Caco-2 (cell line): Measurements from ENCODE around the gene RNF41. TPM values are rescaled to one million over a fixed set of nuclear protein-coding genes. Genes with fewer than 3 reads are reported as not detected.

ENCODE experiments used
- BruUV-seq: library from RNA; stranded (reverse); fragments of 400-500 nt; replicated peaks from 2 replicates; lab custom pipeline; 2021; lab: Mats Ljungman, UMichigan
- CTCF ChIA-PET: fragments of 300-600 bp; sonication (Branson Sonifier 250); formaldehyde crosslinking; loops from one replicate; lab custom pipeline; 2022; ENCODE audit warnings: antibody characterized with exemption; lab: Charles Lee
- POLR2A ChIA-PET: fragments of 300-600 bp; sonication (Branson Sonifier 250); formaldehyde crosslinking; loops from one replicate; lab custom pipeline; 2022; ENCODE audit warnings: antibody characterized with exemption; lab: Charles Lee
- DNase-seq, 2 experiments: peaks; one replicate each; pipeline versions ENCODE4 v3.0.0 to v3.0.0-alpha.2; 2020 to 2022
- H3K27me3 ChIP-seq: replicated peaks from 2 replicates; pipeline ENCODE4 v1.6.0; 2011; ENCODE audit warnings: low read length; ENCODE audit not compliant: control insufficient read depth, insufficient read depth
- H3K36me3 ChIP-seq: 2 replicates; pipeline ENCODE4 v1.5.1; 2011; ENCODE audit warnings: low read length; ENCODE audit not compliant: control insufficient read depth, insufficient read depth
- H3K4me1 ChIP-seq: fragments of 250-450 bp; sonication (Bioruptor Pico); 2 replicates; pipeline ENCODE4 v1.5.1; 2020; ENCODE audit warnings: mild to moderate bottlenecking
- H3K4me3 ChIP-seq: 2 replicates; pipeline ENCODE4 v1.5.1; 2011; ENCODE audit warnings: low read depth, mild to moderate bottlenecking, control low read depth, low read length
- H3K9me3 ChIP-seq: fragments of 250-450 bp; sonication (Bioruptor Pico); 2 replicates; pipeline ENCODE4 v1.5.1; 2020; ENCODE audit warnings: mild to moderate bottlenecking, moderate library complexity
- H3K27ac Mint-ChIP-seq: one replicate; pipeline ENCODE4 v1.8.0; 2022; ENCODE audit warnings: mixed read lengths; ENCODE audit not compliant: unreplicated experiment
- H3K27me3 Mint-ChIP-seq: one replicate; pipeline ENCODE4 v1.8.0; 2022; ENCODE audit warnings: mixed read lengths; ENCODE audit not compliant: insufficient read depth, unreplicated experiment
- H3K36me3 Mint-ChIP-seq: one replicate; pipeline ENCODE4 v1.8.0; 2022; ENCODE audit warnings: mild to moderate bottlenecking, mixed read lengths; ENCODE audit not compliant: insufficient read depth, unreplicated experiment
- H3K4me1 Mint-ChIP-seq: one replicate; pipeline ENCODE4 v1.8.0; 2022; ENCODE audit warnings: low read depth, mixed read lengths; ENCODE audit not compliant: unreplicated experiment
- H3K4me3 Mint-ChIP-seq: one replicate; pipeline ENCODE4 v1.8.0; 2022; ENCODE audit warnings: mild to moderate bottlenecking, moderate library complexity, mixed read lengths; ENCODE audit not compliant: unreplicated experiment
- H3K9me3 Mint-ChIP-seq: one replicate; pipeline ENCODE4 v1.8.0; 2022; ENCODE audit warnings: mixed read lengths; ENCODE audit not compliant: unreplicated experiment
- CTCF ChIP-seq, 2 experiments: fragments of 200-600 bp in 1 of 2; IDR thresholded peaks; 1 replicate in 1 of 2; 2 replicates in 1 of 2; pipeline versions ENCODE4 v1.5.1 to v1.8.0; 2011 to 2022; ENCODE audit warnings: antibody characterized with exemption in 1 of 2, control low read depth in 1 of 2, inconsistent platforms in 1 of 2, low read depth in 1 of 2, low read length in 1 of 2, mild to moderate bottlenecking in 1 of 2, moderate library complexity in 1 of 2; ENCODE audit not compliant: insufficient read depth in 1 of 2, severe bottlenecking in 1 of 2, unreplicated experiment in 1 of 2
- intact Hi-C: fragments of 100-400 bp; cut with micrococcal nuclease; formaldehyde crosslinking; loops from one replicate; pipeline ENCODE4 v1.10.0; 2022; ENCODE audit not compliant: unreplicated experiment
- total RNA-seq: library from RNA; stranded (reverse); gene quantifications from 2 replicates; pipeline ENCODE4 v1.2.3, GENCODE V29; 2022

Gene RNF41
- total RNA-seq, 1 experiment from 2014 or later: 53.4 TPM

- peak within 1 kb of the TSS; percentile 86 for H3K4me3 Mint-ChIP-seq
- no peaks in the 10 kb centered on the region for H3K9me3 Mint-ChIP-seq
- Histone ChIP-seq H3K27me3 (no peaks in the 10 kb centered on the region), H3K36me3 (no peaks in the 10 kb centered on the region; the same call in 1 of the 2 replicates), H3K4me1 (peaks cover 29% of the 10 kb centered on the region), H3K4me3 (peak within 1 kb of the TSS; percentile 43), H3K9me3 (no peaks in the 10 kb centered on the region)
- no peaks in the 10 kb centered on the region for H3K27me3 Mint-ChIP-seq
- ChIA-PET POLR2A (interaction anchor here (0.6 to 2.0 kb wide), 4 partner anchors 8 to 102 kb away, joined by 4 to 13 read pairs (median 6); partner anchors contain the start of genes RNF41 and SMARCC2), CTCF (interaction anchor here (0.5 to 1.8 kb wide), 4 partner anchors 9 to 145 kb away, joined by 3 to 15 read pairs (median 5); partner anchors contain the start of gene RNF41)
- no peak for TF ChIP-seq CTCF (IDR thresholded peaks at IDR 0.05; ENCODE audit: insufficient read depth in 1 of 2, low read depth in 1 of 2, low read length in 1 of 2, severe bottlenecking in 1 of 2, unreplicated experiment in 1 of 2)
- BruUV-seq: TSS peak; percentile 91
- peaks cover 20% of the 10 kb centered on the region for H3K36me3 Mint-ChIP-seq
- peaks cover 22% of the 10 kb centered on the region for H3K4me1 Mint-ChIP-seq
- DNase-seq: peak; percentile 38 to 65
- peak within 1 kb of the TSS; percentile 85 for H3K27ac Mint-ChIP-seq
- intact Hi-C loops: loop anchor here (1.0 to 2.0 kb wide), 4 partner anchors 8 to 71 kb away; partner anchors contain the start of genes COQ10A and CS
These were observed 8.3 kb upstream of the RNF41 start, which contains the start of gene SLC39A5 for GRCh38 chr12:56229916-56230431. Gene SLC39A5 (plus strand): TSS chr12:56230051. CDS start chr12:56231275, 1,224 bp downstream.

GRCh38 chr12:56229082-56229481 lies 7.4 kb upstream of the RNF41 start:
- no peak for TF ChIP-seq CTCF (IDR thresholded peaks at IDR 0.05; ENCODE audit: insufficient read depth in 1 of 2, low read depth in 1 of 2, low read length in 1 of 2, severe bottlenecking in 1 of 2, unreplicated experiment in 1 of 2)
- H3K27me3 Mint-ChIP-seq: no peaks in the 10 kb centered on the region
- peak overlapping the region; percentile 86 for H3K4me3 Mint-ChIP-seq
- no TSS peak for BruUV-seq
- ChIA-PET CTCF (no interaction called here), POLR2A (no interaction called here)
- no peak for DNase-seq
- H3K36me3 Mint-ChIP-seq: peaks cover 20% of the 10 kb centered on the region
- Histone ChIP-seq H3K9me3 (no peaks in the 10 kb centered on the region), H3K36me3 (no peaks in the 10 kb centered on the region), H3K4me1 (peaks cover 29% of the 10 kb centered on the region), H3K27me3 (no peaks in the 10 kb centered on the region), H3K4me3 (no peak overlapping the region)
- intact Hi-C loops: no loop called here
- peaks cover 19% of the 10 kb centered on the region for H3K4me1 Mint-ChIP-seq
- H3K27ac Mint-ChIP-seq: peak overlapping the region; percentile 85
- H3K9me3 Mint-ChIP-seq: no peaks in the 10 kb centered on the region

- DNase-seq: no peak
- Mint-ChIP-seq H3K27ac (peak overlapping the region; percentile 98), H3K27me3 (no peaks in the 10 kb centered on the region), H3K36me3 (peaks cover 31% of the 10 kb centered on the region), H3K4me3 (peak overlapping the region; percentile 99), H3K9me3 (no peaks in the 10 kb centered on the region), H3K4me1 (peaks cover 8% of the 10 kb centered on the region)
- ChIA-PET POLR2A (no interaction called here), CTCF (no interaction called here)
- H3K27me3 ChIP-seq: no peaks in the 10 kb centered on the region
- TF ChIP-seq CTCF (IDR thresholded peaks at IDR 0.05; ENCODE audit: insufficient read depth in 1 of 2, low read depth in 1 of 2, low read length in 1 of 2, severe bottlenecking in 1 of 2, unreplicated experiment in 1 of 2): no peak
- H3K36me3 ChIP-seq: no peaks in the 10 kb centered on the region
- H3K4me1 ChIP-seq: peaks cover 13% of the 10 kb centered on the region
- H3K9me3 ChIP-seq: no peaks in the 10 kb centered on the region
- no TSS peak for BruUV-seq
- peak overlapping the region; percentile 72 for H3K4me3 ChIP-seq
- intact Hi-C loops: loop anchor here (1.0 to 5.0 kb wide), 5 partner anchors 19 to 107 kb away; partner anchors contain the start of genes ANKRD52 and ZC3H10
These were observed 3.2 kb upstream of the RNF41 start for GRCh38 chr12:56224954-56225353.
